Frontal cortex (tissue), 1 donor: ENCODE data around the gene GNB3. TPM values are rescaled to one million over a fixed set of nuclear protein-coding genes. Genes with fewer than 3 reads are reported as not detected.

Experiments
- total RNA-seq: library from RNA; depleted of rRNA; stranded (reverse); fragments of >200 nt; gene quantifications from one replicate; pipeline ENCODE4 v1.2.3, GENCODE V29; 2014

GNB3 gene
- total RNA-seq, 1 donor from 2014 or later: 1.2 TPM

Other genes with a start within 250 kb of the GNB3 start
- gene CHD4, start 233.5 kb upstream of the GNB3 start, total RNA-seq: 201 TPM
- gene LPAR5, start 205.0 kb upstream of the GNB3 start, total RNA-seq: 0.41 TPM
- 0.41 TPM for gene ACRBP, start 193.5 kb upstream of the GNB3 start, total RNA-seq
- gene ING4, start 177.8 kb upstream of the GNB3 start, total RNA-seq: 81.9 TPM
- gene ZNF384, start 151.6 kb upstream of the GNB3 start, total RNA-seq: 12.2 TPM
- gene PIANP, start 140.1 kb upstream of the GNB3 start, total RNA-seq: 1.2 TPM
- 24.5 TPM for gene COPS7A, start 116.9 kb upstream of the GNB3 start, total RNA-seq
- gene MLF2, start 87.8 kb upstream of the GNB3 start, total RNA-seq: 77.9 TPM
- 47.7 TPM for gene PTMS, start 74.6 kb upstream of the GNB3 start, total RNA-seq
- under 0.01 TPM for gene LAG3, start 68.4 kb upstream of the GNB3 start, total RNA-seq
- gene CD4, start 51.4 kb upstream of the GNB3 start, total RNA-seq: 2.0 TPM
- 81.1 TPM for gene GPR162, start 19.1 kb upstream of the GNB3 start, total RNA-seq
- gene P3H3, start 12.5 kb upstream of the GNB3 start, total RNA-seq: 11.0 TPM
- gene CDCA3, start 10.4 kb downstream of the GNB3 start, total RNA-seq: 2.9 TPM
- gene USP5, start 11.2 kb downstream of the GNB3 start, total RNA-seq: 77.5 TPM
- gene TPI1, start 26.6 kb downstream of the GNB3 start, total RNA-seq: 293 TPM
- gene SPSB2, start 32.4 kb downstream of the GNB3 start, total RNA-seq: 1.6 TPM
- 6.5 TPM for gene LRRC23, start 63.9 kb downstream of the GNB3 start, total RNA-seq
- 169 TPM for gene ENO2, start 73.7 kb downstream of the GNB3 start, total RNA-seq
- gene ATN1, start 87.0 kb downstream of the GNB3 start, total RNA-seq: 11.8 TPM
- gene RNU7-1, start 102.9 kb downstream of the GNB3 start, total RNA-seq: not detected
- gene C12orf57, start 103.1 kb downstream of the GNB3 start, total RNA-seq: 322 TPM
- 1.6 TPM for gene PTPN6, start 110.4 kb downstream of the GNB3 start, total RNA-seq
- 175 TPM for gene PHB2, start 129.7 kb downstream of the GNB3 start, total RNA-seq
- gene EMG1, start 130.0 kb downstream of the GNB3 start, total RNA-seq: 22.4 TPM
- gene LPCAT3, start 177.6 kb downstream of the GNB3 start, total RNA-seq: 6.5 TPM
- gene C1S, start 219.8 kb downstream of the GNB3 start, total RNA-seq: 6.5 TPM